Esophagus squamous epithelium (tissue), 5 donors: ENCODE measurements around the gene DNAH10. TPM values are rescaled to one million over a fixed set of nuclear protein-coding genes. Genes with fewer than 3 reads are reported as not detected.

Source experiments
- DNase-seq: peaks from one replicate; lab custom pipeline; 2025; lab: John Stamatoyannopoulos, UW
- H3K27ac ChIP-seq, 4 donors: fragments of 200-600 bp; sonication (generic); one replicate each; pipeline ENCODE4 v1.5.1; 2016 to 2019; ENCODE audit warnings: mild to moderate bottlenecking in 1 of 4
- H3K27me3 ChIP-seq, 4 donors: fragments of 200-600 bp; sonication (generic); 1 replicate in 3 of 4; 2 replicates in 1 of 4; pipeline versions ENCODE4 v1.5.1 to v1.6.0; 2017 to 2021; ENCODE audit warnings: antibody characterized with exemption in 1 of 4
- H3K36me3 ChIP-seq, 3 donors: fragments of 200-600 bp; sonication (generic); one replicate each; pipeline ENCODE4 v1.5.1; 2016 to 2019
- H3K4me1 ChIP-seq, 3 donors: fragments of 200-600 bp; sonication (generic); one replicate each; pipeline ENCODE4 v1.5.1; 2017 to 2019
- H3K4me3 ChIP-seq, 4 donors: fragments of 200-600 bp; sonication (generic); 1 replicate in 3 of 4; 2 replicates in 1 of 4; pipeline ENCODE4 v1.5.1; 2016 to 2019; ENCODE audit warnings: mild to moderate bottlenecking in 2 of 4, moderate library complexity in 1 of 4
- H3K9me3 ChIP-seq, 3 donors: fragments of 200-600 bp; sonication (generic); one replicate each; pipeline ENCODE4 v1.5.1; 2016 to 2019
- CTCF ChIP-seq, 6 experiments: fragments of 450-650 bp in 4 of 6; fragments of 200-600 bp in 2 of 6; sonication (generic) in 2 of 6; IDR thresholded peaks; one replicate each; pipeline ENCODE4 v1.5.1; 2016 to 2019; ENCODE audit warnings: antibody characterized with exemption in 6 of 6, mild to moderate bottlenecking in 4 of 6, moderate library complexity in 4 of 6
- POLR2A ChIP-seq, 4 donors: fragments of 450-650 bp; IDR thresholded peaks; one replicate each; pipeline ENCODE4 v1.6.1; 2017; ENCODE audit warnings: antibody characterized with exemption in 4 of 4, mild to moderate bottlenecking in 4 of 4, moderate library complexity in 3 of 4
- WGBS, 2 donors: methylation state at CpG; one replicate each; pipeline ENCODE4 v1.1.5; 2018; 5-methylcytosine and 5-hydroxymethylcytosine counted together
- intact Hi-C: fragments of 100-400 bp; cut with DNase I; formaldehyde crosslinking; loops from one replicate; pipeline ENCODE4 v1.15.0; 2022
- total RNA-seq, 4 donors: library from RNA; depleted of rRNA; stranded (reverse); fragments of >200 nt; gene quantifications; one replicate each; pipeline ENCODE4 v1.1.0, GENCODE V29; 2016
- donor health status: DM: yes; HTN: yes; CAD: no.

The DNAH10 gene
- total RNA-seq, 4 donors from 2014 or later, result not detected

- Histone ChIP-seq H3K36me3 (no peaks in the 10 kb centered on the region), H3K9me3 (no peaks in the 10 kb centered on the region), H3K4me3 (no peak overlapping the region), H3K27me3 (no peaks in the 10 kb centered on the region), H3K4me1 (no peaks in the 10 kb centered on the region), H3K27ac (no peak overlapping the region)
- TF ChIP-seq POLR2A (IDR thresholded peaks at IDR 0.05), result no peak
- no peak for TF ChIP-seq CTCF (IDR thresholded peaks at IDR 0.05)
- no peak for DNase-seq
- 83 to 86% methylated on average over 9 of the region's 9 CpGs for WGBS, 2 donors
- intact Hi-C loops, result no loop called here
Observed at GRCh38 chr12:123958876-123959275, 196.8 kb downstream of the DNAH10 start.

GRCh38 chr12:123960029-123960735, 198.1 kb downstream of the DNAH10 start:
- no peak for DNase-seq
- TF ChIP-seq CTCF (IDR thresholded peaks at IDR 0.05) (no peak), POLR2A (IDR thresholded peaks at IDR 0.05) (no peak)
- Histone ChIP-seq H3K27ac (no peak overlapping the region), H3K9me3 (no peaks in the 10 kb centered on the region), H3K4me1 (no peaks in the 10 kb centered on the region), H3K27me3 (no peaks in the 10 kb centered on the region), H3K36me3 (no peaks in the 10 kb centered on the region), H3K4me3 (no peak overlapping the region)
- WGBS, 2 donors, result 88 to 92% methylated on average over 8 to 9 of the region's 9 CpGs
- intact Hi-C loops, result no loop called here

- DNase-seq, result no peak
- intact Hi-C loops, result no loop called here
- Histone ChIP-seq H3K4me3 (no peak overlapping the region), H3K36me3 (no peaks in the 10 kb centered on the region), H3K9me3 (no peaks in the 10 kb centered on the region), H3K4me1 (no peaks in the 10 kb centered on the region), H3K27ac (no peak overlapping the region), H3K27me3 (no peaks in the 10 kb centered on the region)
- WGBS, 2 donors, result 87 to 88% methylated on average over 4 of the region's 4 CpGs
- no peak for TF ChIP-seq CTCF (IDR thresholded peaks at IDR 0.05)
- TF ChIP-seq POLR2A (IDR thresholded peaks at IDR 0.05), result no peak
Observed at GRCh38 chr12:123960856-123961255, 198.8 kb downstream of the DNAH10 start.

GRCh38 chr12:123961585-123962345, 199.7 kb downstream of the DNAH10 start:
- no peaks in the 10 kb centered on the region for H3K4me1 ChIP-seq
- no peaks in the 10 kb centered on the region for H3K36me3 ChIP-seq
- WGBS, 2 donors, result 79 to 90% methylated on average over 12 of the region's 12 CpGs
- intact Hi-C loops, result no loop called here
- no peaks in the 10 kb centered on the region for H3K9me3 ChIP-seq
- no peak overlapping the region for H3K4me3 ChIP-seq
- no peak for TF ChIP-seq POLR2A (IDR thresholded peaks at IDR 0.05)
- no peak for TF ChIP-seq CTCF (IDR thresholded peaks at IDR 0.05)
- H3K27me3 ChIP-seq, result no peaks in the 10 kb centered on the region
- H3K27ac ChIP-seq, result no peak overlapping the region
- no peak for DNase-seq

GRCh38 chr12:123962513-123962912, 200.4 kb downstream of the DNAH10 start:
- 82 to 85% methylated on average over 5 of the region's 5 CpGs for WGBS, 2 donors
- no peaks in the 10 kb centered on the region for H3K36me3 ChIP-seq
- no peaks in the 10 kb centered on the region for H3K27me3 ChIP-seq
- TF ChIP-seq POLR2A (IDR thresholded peaks at IDR 0.05) (no peak), CTCF (IDR thresholded peaks at IDR 0.05) (no peak)
- no peaks in the 10 kb centered on the region for H3K9me3 ChIP-seq
- H3K4me3 ChIP-seq, result no peak overlapping the region
- H3K27ac ChIP-seq, result no peak overlapping the region
- H3K4me1 ChIP-seq, result no peaks in the 10 kb centered on the region
- intact Hi-C loops, result no loop called here
- DNase-seq, result no peak
